Pancreas (tissue), 10 donors: ENCODE results near the gene PCCA. TPM values are rescaled to one million over a fixed set of nuclear protein-coding genes. Genes with fewer than 3 reads are reported as not detected.

Experiments
- ATAC-seq, 4 donors: fragments of 200-7000 bp; cut with Tn5 transposase; one replicate each; pipeline versions ENCODE4 v1.8.0 to v1.9.1; 2020; ENCODE audit warnings: mild to moderate bottlenecking in 4 of 4, moderate library complexity in 4 of 4
- DNase-seq, 6 donors: peaks; one replicate each; pipeline ENCODE4 v3.0.0-alpha.2; 2020
- FAIRE-seq: peaks from 2 replicates; lab custom pipeline; 2012; peaks lifted over from hg19 to GRCh38; lab: Jason Lieb, UNC
- H3K27ac ChIP-seq, 4 donors: fragments of 200-600 bp; sonication (generic); 1 replicate in 3 of 4; 2 replicates in 1 of 4; pipeline versions ENCODE4 v1.5.0 to v1.8.0; 2020
- H3K27me3 ChIP-seq, 4 donors: fragments of 200-600 bp; one replicate each; pipeline ENCODE4 v1.8.0; 2021
- H3K36me3 ChIP-seq, 3 donors: fragments of 200-600 bp; sonication (generic) in 1 of 3; one replicate each; pipeline versions ENCODE4 v1.5.0 to v1.8.0; 2020 to 2021
- H3K4me1 ChIP-seq, 3 donors: fragments of 200-600 bp; one replicate each; pipeline ENCODE4 v1.8.0; 2021
- H3K4me3 ChIP-seq, 4 donors: fragments of 200-600 bp; sonication (generic) in 2 of 4; one replicate each; pipeline versions ENCODE4 v1.5.0 to v1.8.0; 2020 to 2021
- H3K9me3 ChIP-seq, 4 donors: fragments of 200-600 bp; one replicate each; pipeline ENCODE4 v1.8.0; 2021
- WGBS, 2 donors: extraction: QIAGEN DNeasy Blood & Tissue Kit; methylation state at CpG; one replicate each; pipeline ENCODE4 v1.1.7; 2013; 5-methylcytosine and 5-hydroxymethylcytosine counted together
- intact Hi-C, 3 donors: fragments of 100-400 bp; cut with DNase I; formaldehyde crosslinking; loops; one replicate each; pipeline versions ENCODE4 v1.11.1 to v1.14.2; 2022
- polyA plus RNA-seq, 2 donors: library from polyadenylated mRNA; stranded (reverse); fragments of 200-250 nt; gene quantifications; one replicate each; pipeline ENCODE4 v1.2.3, GENCODE V29; 2013
- total RNA-seq, 6 donors: library from RNA; stranded (reverse); fragmentation: NEBNext Ultra II Directional in 4 of 6; extraction: Animal tissue kit (Norgen Biotek cat#: 25700) in 4 of 6; gene quantifications; one replicate each; pipeline versions ENCODE4 v1.2.1 to v1.2.4, GENCODE V29; 2021 to 2023
- TF ChIP-seq, protein P1 (sequence below), 4 donors: fragments of 200-600 bp; sonication (generic) in 3 of 4; IDR thresholded peaks; one replicate each; pipeline versions ENCODE4 v1.5.0 to v1.8.0; 2021; ENCODE audit warnings: antibody characterized with exemption in 4 of 4
- donor health status: healthy with polysubstance abuse.
- donor health status: DM: no; HTN: no; CAD: no; lungs with moderate emphysema.
- donor health status: DM: no; HTN: no; CAD: no.
- donor health status: control.
- donor health status: control.
- donor health status: Bipolar disorder and iron deficiency.
- donor health status: DM: yes; HTN: yes; CAD: no.
- donor health status: DM: no; HTN: no; CAD: no.
- donor health status: DM: no; HTN: no; CAD: no.
- donor health status: DM: yes; HTN: yes; CAD: no.

The PCCA gene
- total and polyA plus RNA-seq, 8 donors = 14.2 to 32.1 (median 24.1) TPM

DNA sequence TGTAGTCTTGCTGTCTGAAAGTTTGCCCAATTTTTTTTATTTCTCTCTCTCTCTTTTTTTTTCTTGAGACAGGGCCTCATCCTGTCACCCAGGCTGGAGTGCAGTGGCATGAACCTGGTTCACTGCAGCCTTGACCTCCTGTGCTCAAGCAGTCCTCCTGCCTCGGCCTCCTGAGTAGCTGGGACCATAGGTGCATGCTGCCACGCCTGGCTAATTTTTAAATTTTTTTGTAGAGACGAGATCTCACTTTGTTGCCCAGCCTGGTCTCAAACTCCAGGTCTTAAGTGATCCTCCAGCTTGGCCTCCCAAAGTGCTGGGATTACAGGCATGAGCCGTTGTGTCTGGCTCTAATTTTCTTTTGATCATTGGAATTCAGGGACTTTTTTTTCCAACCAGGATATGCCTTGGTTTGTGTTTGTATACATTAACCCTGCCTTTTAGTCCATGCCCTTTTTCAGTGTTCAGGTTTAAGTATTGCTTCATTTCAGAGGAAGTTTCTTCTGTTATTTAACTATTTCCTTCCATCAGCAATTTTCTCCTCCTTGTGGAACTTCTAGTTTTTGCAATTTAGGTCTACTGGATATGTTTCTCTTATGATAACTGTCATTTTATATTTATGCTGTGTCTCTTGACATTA lies 201.4 kb downstream of the PCCA start:
- Histone ChIP-seq H3K9me3 (no peaks in the 10 kb centered on the region), H3K4me1 (no peaks in the 10 kb centered on the region), H3K36me3 (no peaks in the 10 kb centered on the region), H3K4me3 (no peak overlapping the region), H3K27me3 (no peaks in the 10 kb centered on the region), H3K27ac (no peak overlapping the region)
- TF ChIP-seq, protein P1, sequence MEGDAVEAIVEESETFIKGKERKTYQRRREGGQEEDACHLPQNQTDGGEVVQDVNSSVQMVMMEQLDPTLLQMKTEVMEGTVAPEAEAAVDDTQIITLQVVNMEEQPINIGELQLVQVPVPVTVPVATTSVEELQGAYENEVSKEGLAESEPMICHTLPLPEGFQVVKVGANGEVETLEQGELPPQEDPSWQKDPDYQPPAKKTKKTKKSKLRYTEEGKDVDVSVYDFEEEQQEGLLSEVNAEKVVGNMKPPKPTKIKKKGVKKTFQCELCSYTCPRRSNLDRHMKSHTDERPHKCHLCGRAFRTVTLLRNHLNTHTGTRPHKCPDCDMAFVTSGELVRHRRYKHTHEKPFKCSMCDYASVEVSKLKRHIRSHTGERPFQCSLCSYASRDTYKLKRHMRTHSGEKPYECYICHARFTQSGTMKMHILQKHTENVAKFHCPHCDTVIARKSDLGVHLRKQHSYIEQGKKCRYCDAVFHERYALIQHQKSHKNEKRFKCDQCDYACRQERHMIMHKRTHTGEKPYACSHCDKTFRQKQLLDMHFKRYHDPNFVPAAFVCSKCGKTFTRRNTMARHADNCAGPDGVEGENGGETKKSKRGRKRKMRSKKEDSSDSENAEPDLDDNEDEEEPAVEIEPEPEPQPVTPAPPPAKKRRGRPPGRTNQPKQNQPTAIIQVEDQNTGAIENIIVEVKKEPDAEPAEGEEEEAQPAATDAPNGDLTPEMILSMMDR (IDR thresholded peaks at IDR 0.05) = no peak
- DNase-seq (no peak), FAIRE-seq (no peak), ATAC-seq (no peak)
- WGBS, 2 donors = 86 to 89% methylated on average over 4 of the region's 4 CpGs
- intact Hi-C loops = no loop called here

DNA sequence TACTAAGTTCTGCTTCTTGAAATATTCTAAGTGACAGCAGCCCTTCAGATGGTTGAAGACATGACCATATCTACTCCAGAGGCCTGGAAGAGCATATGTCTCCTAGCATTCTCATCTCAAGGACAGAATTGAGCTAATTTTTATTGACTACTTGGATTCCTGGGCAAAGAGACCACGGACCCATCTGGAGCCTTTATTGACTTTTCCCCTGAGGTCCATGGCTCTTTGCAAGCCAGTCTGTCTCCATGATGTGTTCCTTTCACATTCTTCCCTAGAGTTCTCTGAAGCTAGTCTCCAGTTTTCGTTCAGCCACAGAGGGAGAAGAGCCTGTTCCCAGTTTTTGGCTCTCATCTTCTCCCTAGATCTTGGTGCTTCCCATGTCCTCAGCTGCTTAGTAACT lies 202.7 kb downstream of the PCCA start:
- intact Hi-C loops = no loop called here
- FAIRE-seq (no peak), ATAC-seq (no peak), DNase-seq (no peak)
- no peaks in the 10 kb centered on the region for H3K36me3 ChIP-seq
- H3K9me3 ChIP-seq = no peaks in the 10 kb centered on the region
- no peaks in the 10 kb centered on the region for H3K27me3 ChIP-seq
- H3K27ac ChIP-seq = no peak overlapping the region
- H3K4me1 ChIP-seq = no peaks in the 10 kb centered on the region
- WGBS, 2 donors = 57 to 72% methylated on average over 2 of the region's 2 CpGs
- TF ChIP-seq, protein P1 (IDR thresholded peaks at IDR 0.05) = no peak
- H3K4me3 ChIP-seq = no peak overlapping the region

DNA sequence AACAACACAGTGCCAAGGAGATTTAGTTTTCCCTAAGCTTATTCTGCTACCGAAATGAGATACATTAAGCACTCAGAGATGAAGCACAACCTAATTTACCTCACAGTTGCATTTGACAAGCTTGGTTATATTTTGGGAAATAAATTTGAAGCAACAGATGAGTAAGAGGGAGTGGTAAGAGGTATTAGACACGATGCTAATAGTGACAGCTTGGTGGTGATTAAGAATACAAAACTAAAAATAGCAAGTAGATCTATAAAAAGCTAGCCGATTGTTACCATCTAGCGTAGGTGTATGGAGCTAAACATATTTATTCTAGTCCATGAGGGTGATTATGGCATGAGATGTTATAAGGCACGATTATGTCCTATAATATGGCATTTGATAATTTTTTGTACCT lies 208.5 kb downstream of the PCCA start:
- H3K27me3 ChIP-seq = no peaks in the 10 kb centered on the region
- H3K36me3 ChIP-seq = no peaks in the 10 kb centered on the region
- no peak for DNase-seq
- H3K27ac ChIP-seq = no peak overlapping the region
- TF ChIP-seq, protein P1 (IDR thresholded peaks at IDR 0.05) = no peak
- 85 to 86% methylated on average over 5 of the region's 5 CpGs for WGBS, 2 donors
- no peaks in the 10 kb centered on the region for H3K9me3 ChIP-seq
- intact Hi-C loops = no loop called here
- no peak for FAIRE-seq
- H3K4me1 ChIP-seq = no peaks in the 10 kb centered on the region
- ATAC-seq = no peak
- no peak overlapping the region for H3K4me3 ChIP-seq

DNA sequence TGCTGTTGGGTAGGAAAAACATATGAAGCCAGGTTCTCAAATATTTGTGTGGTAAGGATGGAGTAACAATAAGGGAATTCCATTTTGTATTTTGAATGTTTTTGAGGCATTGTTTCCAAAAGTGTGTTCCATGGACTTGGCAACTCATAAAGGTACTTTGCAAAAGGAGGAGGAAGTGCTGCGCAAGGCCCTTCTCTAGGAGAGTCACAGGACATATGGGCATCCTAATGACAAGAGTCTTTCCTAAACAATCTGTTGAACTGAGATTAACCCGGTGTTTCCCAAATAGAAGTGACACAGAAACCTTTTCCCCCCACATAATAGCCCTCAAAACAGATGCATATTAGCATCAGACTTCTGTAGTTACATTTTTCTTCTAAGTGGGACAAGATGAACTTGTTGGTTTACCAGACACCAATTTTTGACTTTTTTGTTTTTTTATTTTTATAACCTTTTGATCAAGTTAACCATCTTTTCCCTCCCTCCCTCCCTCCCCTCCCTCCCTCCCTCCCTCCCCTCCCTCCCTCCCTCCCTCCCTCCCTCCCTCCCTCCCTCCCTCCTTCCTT lies 209.3 kb downstream of the PCCA start:
- Histone ChIP-seq H3K36me3 (no peaks in the 10 kb centered on the region), H3K27ac (no peak overlapping the region), H3K4me1 (no peaks in the 10 kb centered on the region), H3K27me3 (no peaks in the 10 kb centered on the region), H3K4me3 (no peak overlapping the region), H3K9me3 (no peaks in the 10 kb centered on the region)
- 84 to 91% methylated on average over 2 of the region's 2 CpGs for WGBS, 2 donors
- DNase-seq (no peak), FAIRE-seq (no peak), ATAC-seq (no peak)
- intact Hi-C loops = no loop called here
- TF ChIP-seq, protein P1 (IDR thresholded peaks at IDR 0.05) = no peak

DNA sequence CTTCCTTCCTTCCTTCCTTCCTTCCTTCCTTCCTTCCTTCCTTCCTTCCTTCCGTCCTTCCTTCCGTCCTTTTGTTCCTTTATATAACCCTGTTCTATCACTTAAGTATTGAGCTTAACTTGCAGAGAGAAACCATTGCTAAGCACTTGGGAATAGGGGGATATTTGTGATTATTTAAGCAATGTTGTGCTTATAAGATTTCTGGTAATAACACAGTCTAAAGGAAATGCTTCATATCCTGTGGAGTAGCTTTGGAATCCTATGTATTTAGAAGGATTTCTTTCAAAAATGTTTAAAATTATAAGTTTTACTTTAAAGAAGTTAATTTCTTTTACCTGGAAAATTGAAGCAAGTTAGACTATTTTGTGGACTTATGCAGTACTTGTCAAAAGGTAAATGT lies 209.8 kb downstream of the PCCA start:
- no peak for FAIRE-seq
- Histone ChIP-seq H3K36me3 (no peaks in the 10 kb centered on the region), H3K27me3 (no peaks in the 10 kb centered on the region), H3K9me3 (no peaks in the 10 kb centered on the region), H3K27ac (no peak overlapping the region), H3K4me1 (no peaks in the 10 kb centered on the region), H3K4me3 (no peak overlapping the region)
- no peak for DNase-seq
- 88 to 97% methylated on average over 1 to 2 of the region's 2 CpGs for WGBS, 2 donors
- no peak for ATAC-seq
- TF ChIP-seq, protein P1 (IDR thresholded peaks at IDR 0.05) = no peak
- intact Hi-C loops = no loop called here
